PC-9 (cell line): Measurements from ENCODE around the gene PRR15. TPM values are rescaled to one million over a fixed set of nuclear protein-coding genes. Genes with fewer than 3 reads are reported as not detected.

Experiments used
- BruUV-seq: library from RNA; stranded (reverse); fragments of 400-500 nt; replicated peaks from 2 replicates; lab custom pipeline; 2021; lab: Mats Ljungman, UMichigan
- CTCF ChIA-PET: fragments of 300-600 bp; sonication (Branson Sonifier 250); formaldehyde crosslinking; loops from one replicate; lab custom pipeline; 2022; ENCODE audit warnings: antibody characterized with exemption; lab: Charles Lee
- POLR2A ChIA-PET: fragments of 300-600 bp; sonication (Branson Sonifier 250); formaldehyde crosslinking; loops from one replicate; lab custom pipeline; 2022; ENCODE audit warnings: antibody characterized with exemption; ENCODE audit not compliant: unreplicated experiment; lab: Charles Lee
- DNase-seq, 2 experiments: peaks; one replicate each; pipeline versions ENCODE4 v3.0.0 to v3.0.0-alpha.2; 2015 to 2022; ENCODE audit warnings: mixed read lengths in 1 of 2
- H2AFZ ChIP-seq: fragments of 200-600 bp; sonication (generic); 2 replicates; pipeline ENCODE4 v1.8.1; 2017; ENCODE audit warnings: antibody characterized with exemption
- H3F3A ChIP-seq: fragments of 200-600 bp; sonication (generic); 2 replicates; pipeline ENCODE4 v1.8.1; 2017; ENCODE audit warnings: antibody characterized with exemption, mild to moderate bottlenecking, low read depth; ENCODE audit not compliant: insufficient read depth
- H3K27ac ChIP-seq: fragments of 200-600 bp; sonication (generic); 2 replicates; pipeline ENCODE4 v1.6.1; 2016; ENCODE audit warnings: mixed run types
- H3K27me3 ChIP-seq: fragments of 200-600 bp; sonication (generic); 2 replicates; pipeline ENCODE4 v1.6.1; 2016; ENCODE audit warnings: low read depth, mixed run types; ENCODE audit not compliant: insufficient read depth
- H3K36me3 ChIP-seq: fragments of 200-600 bp; sonication (generic); 2 replicates; pipeline ENCODE4 v1.6.1; 2016; ENCODE audit warnings: low read depth, mixed run types
- H3K4me1 ChIP-seq: fragments of 200-600 bp; sonication (generic); replicated peaks from 2 replicates; pipeline ENCODE4 v1.6.1; 2016; ENCODE audit warnings: mixed run types; ENCODE audit not compliant: insufficient read depth
- H3K4me2 ChIP-seq: fragments of 200-600 bp; sonication (generic); 2 replicates; pipeline ENCODE4 v1.6.1; 2017; ENCODE audit warnings: mixed run types
- H3K4me3 ChIP-seq: fragments of 200-600 bp; sonication (generic); 2 replicates; pipeline ENCODE4 v1.6.1; 2016; ENCODE audit warnings: mixed run types
- H3K79me2 ChIP-seq: fragments of 200-600 bp; sonication (generic); 2 replicates; pipeline ENCODE4 v1.6.1; 2017; ENCODE audit warnings: low read depth, mixed run types
- H3K9me2 ChIP-seq: fragments of 200-600 bp; sonication (generic); 2 replicates; pipeline ENCODE4 v1.8.1; 2017; ENCODE audit warnings: mild to moderate bottlenecking; ENCODE audit not compliant: insufficient read depth
- H3K9me3 ChIP-seq: fragments of 200-600 bp; sonication (generic); 2 replicates; pipeline ENCODE4 v1.8.1; 2016; ENCODE audit warnings: low read depth; ENCODE audit not compliant: insufficient read depth
- H4K20me1 ChIP-seq: fragments of 200-600 bp; sonication (generic); 2 replicates; pipeline ENCODE4 v1.8.1; 2017; ENCODE audit not compliant: insufficient read depth
- intact Hi-C: fragments of 100-400 bp; cut with micrococcal nuclease; formaldehyde crosslinking; loops from one replicate; pipeline ENCODE4 v1.10.0; 2022; ENCODE audit not compliant: unreplicated experiment
- total RNA-seq: library from RNA; stranded (reverse); gene quantifications from 2 replicates; pipeline ENCODE4 v1.2.3, GENCODE V29; 2021
- TF ChIP-seq, protein P1 (sequence below): fragments of 200-600 bp; sonication (generic); conservative IDR thresholded peaks from 2 replicates; pipeline ENCODE4 v1.6.1; 2017; ENCODE audit warnings: mixed run types, antibody characterized with exemption, mild to moderate bottlenecking, moderate library complexity

PRR15 gene
- total RNA-seq, 1 experiment from 2014 or later = 64.9 TPM

DNA sequence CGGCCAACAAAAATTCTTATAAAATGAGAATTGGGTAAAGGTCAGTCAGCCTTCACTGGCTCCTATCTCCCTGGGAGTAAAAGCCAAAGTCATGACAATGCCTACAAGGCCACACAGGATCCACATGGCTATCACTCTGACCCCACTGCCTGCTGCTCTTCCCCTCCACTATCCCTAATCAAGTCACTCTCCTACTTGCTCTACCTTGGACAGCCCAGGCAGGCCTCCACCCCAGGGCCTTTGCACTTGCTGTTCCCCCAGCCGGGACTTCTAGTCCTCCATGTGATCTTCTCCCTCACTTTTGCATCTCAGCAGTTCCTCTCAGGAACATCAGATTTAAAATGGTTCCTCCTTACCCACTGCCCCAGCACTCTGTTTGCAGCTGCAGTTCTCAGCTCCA is 50.6 kb downstream of the PRR15 start:
- H3K79me2 ChIP-seq = no peaks in the 10 kb centered on the region
- peaks cover 7% of the 10 kb centered on the region for H3K9me3 ChIP-seq
- TF ChIP-seq, protein P1, sequence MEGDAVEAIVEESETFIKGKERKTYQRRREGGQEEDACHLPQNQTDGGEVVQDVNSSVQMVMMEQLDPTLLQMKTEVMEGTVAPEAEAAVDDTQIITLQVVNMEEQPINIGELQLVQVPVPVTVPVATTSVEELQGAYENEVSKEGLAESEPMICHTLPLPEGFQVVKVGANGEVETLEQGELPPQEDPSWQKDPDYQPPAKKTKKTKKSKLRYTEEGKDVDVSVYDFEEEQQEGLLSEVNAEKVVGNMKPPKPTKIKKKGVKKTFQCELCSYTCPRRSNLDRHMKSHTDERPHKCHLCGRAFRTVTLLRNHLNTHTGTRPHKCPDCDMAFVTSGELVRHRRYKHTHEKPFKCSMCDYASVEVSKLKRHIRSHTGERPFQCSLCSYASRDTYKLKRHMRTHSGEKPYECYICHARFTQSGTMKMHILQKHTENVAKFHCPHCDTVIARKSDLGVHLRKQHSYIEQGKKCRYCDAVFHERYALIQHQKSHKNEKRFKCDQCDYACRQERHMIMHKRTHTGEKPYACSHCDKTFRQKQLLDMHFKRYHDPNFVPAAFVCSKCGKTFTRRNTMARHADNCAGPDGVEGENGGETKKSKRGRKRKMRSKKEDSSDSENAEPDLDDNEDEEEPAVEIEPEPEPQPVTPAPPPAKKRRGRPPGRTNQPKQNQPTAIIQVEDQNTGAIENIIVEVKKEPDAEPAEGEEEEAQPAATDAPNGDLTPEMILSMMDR = no peak
- H4K20me1 ChIP-seq = no peaks in the 10 kb centered on the region
- BruUV-seq = no TSS peak
- peak overlapping the region; percentile 15; the same call in 1 of the 2 replicates for H3K4me2 ChIP-seq
- H3K9me2 ChIP-seq = no peaks in the 10 kb centered on the region
- CTCF ChIA-PET = no interaction called here
- H3K27ac ChIP-seq = peak overlapping the region; percentile 62
- no peak for DNase-seq
- H3K27me3 ChIP-seq = no peaks in the 10 kb centered on the region
- peaks cover 36% of the 10 kb centered on the region for H3F3A ChIP-seq
- no peak overlapping the region for H3K4me3 ChIP-seq
- intact Hi-C loops = no loop called here
- peaks cover 34% of the 10 kb centered on the region for H3K4me1 ChIP-seq
- no peak overlapping the region for H2AFZ ChIP-seq
- no peaks in the 10 kb centered on the region for H3K36me3 ChIP-seq
- POLR2A ChIA-PET = no interaction called here

Other genes with a start within 250 kb of the PRR15 start
- gene WIPF3, start 242.7 kb downstream of the PRR15 start, total RNA-seq = 0.25 and 0.26 TPM in 2 replicates